Loucy (cell line): ENCODE results near the gene ADCY4.

ENCODE experiments used
- CTCF ChIP-seq: fragments of 200-600 bp; sonication (generic); conservative IDR thresholded peaks from 2 replicates; pipeline ENCODE4 v1.5.1; 2014; ENCODE audit warnings: mild to moderate bottlenecking, antibody characterized with exemption, low read length
- EZH2phosphoT487 ChIP-seq: fragments of 200-600 bp; IDR thresholded peaks from 2 replicates; pipeline ENCODE4 v1.6.1; 2018; ENCODE audit warnings: antibody characterized with exemption, mild to moderate bottlenecking, moderate library complexity, borderline replicate concordance

- no peak for TF ChIP-seq EZH2phosphoT487
- TF ChIP-seq CTCF: no peak
These were observed 23.9 kb downstream of the ADCY4 start, which contains the start of gene LTB4R for GRCh38 chr14:24310646-24311604.
